ENCODE measurements around the gene PARD3. TPM values are rescaled to one million over a fixed set of nuclear protein-coding genes. Genes with fewer than 3 reads are reported as not detected.

PARD3 gene
- total RNA-seq, 2 donors from 2014 or later = 31.6 to 41.6 TPM

GRCh38 chr10:34413756-34414587 is 401.1 kb downstream of the PARD3 start:
- Histone ChIP-seq H3K4me3 (no peak overlapping the region), H3K9me3 (no peaks in the 10 kb centered on the region), H3K4me1 (no peaks in the 10 kb centered on the region), H3K27ac (no peak overlapping the region), H3K36me3 (no peaks in the 10 kb centered on the region), H3K27me3 (no peaks in the 10 kb centered on the region)
- no peak for DNase-seq (ENCODE audit: low spot score)
- TF ChIP-seq, protein P1, sequence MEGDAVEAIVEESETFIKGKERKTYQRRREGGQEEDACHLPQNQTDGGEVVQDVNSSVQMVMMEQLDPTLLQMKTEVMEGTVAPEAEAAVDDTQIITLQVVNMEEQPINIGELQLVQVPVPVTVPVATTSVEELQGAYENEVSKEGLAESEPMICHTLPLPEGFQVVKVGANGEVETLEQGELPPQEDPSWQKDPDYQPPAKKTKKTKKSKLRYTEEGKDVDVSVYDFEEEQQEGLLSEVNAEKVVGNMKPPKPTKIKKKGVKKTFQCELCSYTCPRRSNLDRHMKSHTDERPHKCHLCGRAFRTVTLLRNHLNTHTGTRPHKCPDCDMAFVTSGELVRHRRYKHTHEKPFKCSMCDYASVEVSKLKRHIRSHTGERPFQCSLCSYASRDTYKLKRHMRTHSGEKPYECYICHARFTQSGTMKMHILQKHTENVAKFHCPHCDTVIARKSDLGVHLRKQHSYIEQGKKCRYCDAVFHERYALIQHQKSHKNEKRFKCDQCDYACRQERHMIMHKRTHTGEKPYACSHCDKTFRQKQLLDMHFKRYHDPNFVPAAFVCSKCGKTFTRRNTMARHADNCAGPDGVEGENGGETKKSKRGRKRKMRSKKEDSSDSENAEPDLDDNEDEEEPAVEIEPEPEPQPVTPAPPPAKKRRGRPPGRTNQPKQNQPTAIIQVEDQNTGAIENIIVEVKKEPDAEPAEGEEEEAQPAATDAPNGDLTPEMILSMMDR (IDR thresholded peaks at IDR 0.05) = no peak

DNA sequence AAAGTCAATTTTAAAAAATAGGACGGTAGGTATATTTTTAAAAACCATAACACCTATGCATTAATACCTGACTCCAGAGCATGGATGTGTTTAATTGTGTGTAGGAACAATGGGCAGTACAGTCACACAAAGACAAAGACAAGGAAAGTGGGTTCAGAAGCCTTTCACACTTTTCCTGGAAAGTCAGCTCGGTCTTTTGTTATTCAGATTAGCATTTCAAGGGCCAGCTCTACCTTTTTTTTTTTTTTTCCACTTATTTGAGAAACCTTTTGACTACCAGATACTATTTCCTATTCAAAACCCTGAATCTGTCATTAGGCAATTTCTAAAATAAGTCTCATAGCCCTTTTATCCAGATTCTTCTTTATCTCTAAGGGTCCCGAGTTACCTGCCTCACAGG is 401.9 kb downstream of the PARD3 start:
- DNase-seq (ENCODE audit: low spot score) = no peak
- TF ChIP-seq, protein P1 (IDR thresholded peaks at IDR 0.05) = no peak

DNA sequence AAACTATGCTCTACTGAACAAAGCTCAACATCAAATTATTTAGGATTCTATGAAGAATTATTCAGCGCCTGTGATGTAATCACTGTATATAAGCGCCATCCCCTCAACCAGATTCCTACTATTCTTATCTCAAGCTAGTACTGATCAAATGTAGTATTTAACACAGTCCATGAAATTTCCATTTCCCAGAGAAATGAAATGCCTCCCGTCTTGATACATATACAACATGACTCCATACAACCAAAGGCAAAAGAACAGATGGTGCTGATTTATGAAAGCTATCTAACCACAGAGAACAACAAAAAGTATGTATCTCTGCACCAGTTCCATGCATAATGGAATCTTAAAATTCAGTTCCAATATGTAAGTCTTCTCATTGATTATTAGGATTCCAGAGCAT is 406.1 kb downstream of the PARD3 start:
- no peak for DNase-seq (ENCODE audit: low spot score)
- H3K9me3 ChIP-seq = no peaks in the 10 kb centered on the region

More for the DNA sequence above, 401.9 kb downstream of the PARD3 start:
- Histone ChIP-seq H3K27me3 (no peaks in the 10 kb centered on the region), H3K4me1 (no peaks in the 10 kb centered on the region), H3K9me3 (no peaks in the 10 kb centered on the region), H3K4me3 (no peak overlapping the region), H3K36me3 (no peaks in the 10 kb centered on the region), H3K27ac (no peak overlapping the region)

GRCh38 chr10:34408381-34408780 is 406.7 kb downstream of the PARD3 start:
- Histone ChIP-seq H3K36me3 (no peaks in the 10 kb centered on the region), H3K27ac (no peak overlapping the region), H3K4me1 (peaks cover 0 to 5% of the 10 kb centered on the region in 2 donors), H3K27me3 (no peaks in the 10 kb centered on the region), H3K4me3 (no peak overlapping the region), H3K9me3 (no peaks in the 10 kb centered on the region)
- TF ChIP-seq, protein P1 (IDR thresholded peaks at IDR 0.05) = no peak
- no peak for DNase-seq (ENCODE audit: low spot score)

More for the DNA sequence above, 406.1 kb downstream of the PARD3 start:
- no peak overlapping the region for H3K27ac ChIP-seq
- H3K27me3 ChIP-seq = no peaks in the 10 kb centered on the region
- TF ChIP-seq, protein P1 (IDR thresholded peaks at IDR 0.05) = no peak
- no peak overlapping the region for H3K4me3 ChIP-seq
- peaks cover 0 to 5% of the 10 kb centered on the region in 2 donors for H3K4me1 ChIP-seq
- no peaks in the 10 kb centered on the region for H3K36me3 ChIP-seq

- DNase-seq (ENCODE audit: low spot score) = no peak
- H3K27me3 ChIP-seq = no peaks in the 10 kb centered on the region
- H3K27ac ChIP-seq = no peak overlapping the region
- TF ChIP-seq, protein P1 (IDR thresholded peaks at IDR 0.05) = no peak
- no peaks in the 10 kb centered on the region for H3K36me3 ChIP-seq
- H3K4me3 ChIP-seq = no peak overlapping the region
- no peaks in the 10 kb centered on the region for H3K9me3 ChIP-seq
- peaks cover 0 to 5% of the 10 kb centered on the region in 2 donors for H3K4me1 ChIP-seq
Measured at GRCh38 chr10:34407324-34407805, 407.7 kb downstream of the PARD3 start.
